WTC11 (cell line): Measurements from ENCODE around the gene PRF1. TPM values are rescaled to one million over a fixed set of nuclear protein-coding genes. Genes with fewer than 3 reads are reported as not detected.

Experiments
- ATAC-seq: fragments of 200-7000 bp; cut with Tn5 transposase; 2 replicates; pipeline ENCODE4 v1.10.0; 2021; ENCODE audit warnings: mild to moderate bottlenecking, moderate library complexity
- CTCF ChIA-PET: fragments of 300-600 bp; sonication (Branson Sonifier 250); formaldehyde crosslinking; loops from one replicate; lab custom pipeline; 2021; ENCODE audit warnings: antibody characterized with exemption; lab: Charles Lee
- POLR2A ChIA-PET: fragments of 350-600 bp; sonication (Branson Sonifier 250); formaldehyde crosslinking; loops from one replicate; lab custom pipeline; 2021; ENCODE audit warnings: antibody characterized with exemption; lab: Charles Lee
- DNase-seq: peaks from one replicate; pipeline ENCODE4 v3.0.0; 2021; ENCODE audit warnings: low spot score
- H3K27ac Mint-ChIP-seq: 2 replicates; pipeline ENCODE4 v1.8.0; 2021; ENCODE audit warnings: mixed read lengths
- H3K27me3 Mint-ChIP-seq: 2 replicates; pipeline ENCODE4 v1.8.0; 2021; ENCODE audit warnings: low read depth, mild to moderate bottlenecking, moderate library complexity, mixed read lengths
- H3K36me3 Mint-ChIP-seq: 2 replicates; pipeline ENCODE4 v1.8.0; 2021; ENCODE audit warnings: mixed read lengths
- H3K4me1 Mint-ChIP-seq: 2 replicates; pipeline ENCODE4 v1.8.0; 2022; ENCODE audit warnings: mixed read lengths
- H3K4me3 Mint-ChIP-seq: 2 replicates; pipeline ENCODE4 v1.8.0; 2021; ENCODE audit warnings: mild to moderate bottlenecking, moderate library complexity, mixed read lengths
- H3K9me3 Mint-ChIP-seq: 2 replicates; pipeline ENCODE4 v1.8.0; 2021; ENCODE audit warnings: mixed read lengths
- ATF1 ChIP-seq: sonication (generic); formaldehyde crosslinking; IDR thresholded peaks from 2 replicates; pipeline ENCODE4 v1.8.1; 2023; ENCODE audit warnings: mild to moderate bottlenecking, moderate library complexity, missing genetic modification reagents
- CBFB ChIP-seq: sonication (generic); formaldehyde crosslinking; IDR thresholded peaks from 2 replicates; pipeline ENCODE4 v1.8.1; 2022; ENCODE audit warnings: mild to moderate bottlenecking, low read depth, missing genetic modification reagents
- FOXJ3 ChIP-seq: sonication (generic); formaldehyde crosslinking; IDR thresholded peaks from 2 replicates; pipeline ENCODE4 v1.9.0; 2021; ENCODE audit warnings: missing genetic modification reagents, mild to moderate bottlenecking, borderline replicate concordance
- FOXP1 ChIP-seq: sonication (generic); formaldehyde crosslinking; IDR thresholded peaks from 2 replicates; pipeline ENCODE4 v1.8.0; 2022; ENCODE audit warnings: missing genetic modification reagents, mild to moderate bottlenecking, moderate library complexity, borderline replicate concordance
- GRHL2 ChIP-seq: fragments of 250-450 bp; sonication (Bioruptor Pico); IDR thresholded peaks from 2 replicates; pipeline ENCODE4 v1.8.0; 2022; ENCODE audit warnings: mild to moderate bottlenecking, moderate library complexity; ENCODE audit not compliant: insufficient replicate concordance, severe bottlenecking
- GTF2I ChIP-seq: fragments of 250-450 bp; sonication (Bioruptor Pico); conservative IDR thresholded peaks from 2 replicates; pipeline ENCODE4 v1.4.0; 2021; ENCODE audit warnings: mild to moderate bottlenecking
- IRF2 ChIP-seq: sonication (generic); formaldehyde crosslinking; IDR thresholded peaks from 2 replicates; pipeline ENCODE4 v1.8.0; 2022; ENCODE audit warnings: low read depth, missing genetic modification reagents, borderline replicate concordance
- JUN ChIP-seq: sonication (generic); formaldehyde crosslinking; IDR thresholded peaks from 2 replicates; pipeline ENCODE4 v1.8.0; 2023; ENCODE audit warnings: mild to moderate bottlenecking, missing genetic modification reagents
- NFATC4 ChIP-seq: fragments of 250-450 bp; sonication (Bioruptor Pico); IDR thresholded peaks from 2 replicates; pipeline ENCODE4 v1.9.0; 2021; ENCODE audit warnings: mild to moderate bottlenecking
- NR1H2 ChIP-seq: sonication (generic); formaldehyde crosslinking; IDR thresholded peaks from 2 replicates; pipeline ENCODE4 v1.9.0; 2021; ENCODE audit warnings: mild to moderate bottlenecking, moderate library complexity, missing genetic modification reagents
- SOX15 ChIP-seq: fragments of 250-450 bp; sonication (Bioruptor Pico); IDR thresholded peaks from 2 replicates; pipeline ENCODE4 v1.9.0; 2021; ENCODE audit warnings: mild to moderate bottlenecking
- ZNF121 ChIP-seq: sonication (generic); formaldehyde crosslinking; IDR thresholded peaks from 2 replicates; pipeline ENCODE4 v1.8.0; 2023; ENCODE audit warnings: missing genetic modification reagents
- ZNF396 ChIP-seq: fragments of 250-450 bp; sonication (Bioruptor Pico); IDR thresholded peaks from 2 replicates; pipeline ENCODE4 v1.8.0; 2021; ENCODE audit warnings: mild to moderate bottlenecking, moderate library complexity, borderline replicate concordance
- ZNF416 ChIP-seq: fragments of 250-450 bp; sonication (Bioruptor Pico); IDR thresholded peaks from 2 replicates; pipeline ENCODE4 v1.9.0; 2021; ENCODE audit warnings: mild to moderate bottlenecking, inconsistent platforms
- ZNF671 ChIP-seq: fragments of 250-450 bp; sonication (Bioruptor Pico); IDR thresholded peaks from 2 replicates; pipeline ENCODE4 v1.8.0; 2021; ENCODE audit warnings: mild to moderate bottlenecking
- total RNA-seq: library from RNA; stranded (reverse); gene quantifications from 3 replicates; pipeline ENCODE4 v1.2.3, GENCODE V29; 2021
- TF ChIP-seq, protein P1 (sequence below): sonication (generic); formaldehyde crosslinking; IDR thresholded peaks from 2 replicates; pipeline ENCODE4 v1.8.0; 2023; ENCODE audit warnings: missing genetic modification reagents, mild to moderate bottlenecking, borderline replicate concordance
- TF ChIP-seq, protein P2 (sequence below): sonication (generic); formaldehyde crosslinking; conservative IDR thresholded peaks from 2 replicates; pipeline ENCODE4 v1.8.1; 2022; ENCODE audit warnings: mild to moderate bottlenecking, missing genetic modification reagents
- TF ChIP-seq, protein P3 (sequence below): sonication (generic); formaldehyde crosslinking; IDR thresholded peaks from 2 replicates; pipeline ENCODE4 v1.8.1; 2023; ENCODE audit warnings: mild to moderate bottlenecking, missing genetic modification reagents, borderline replicate concordance
- TF ChIP-seq, protein P4 (sequence below): sonication (generic); formaldehyde crosslinking; IDR thresholded peaks from 2 replicates; pipeline ENCODE4 v1.8.1; 2022; ENCODE audit warnings: mild to moderate bottlenecking, moderate library complexity, missing genetic modification reagents

Gene PRF1
- total RNA-seq, 1 experiment from 2014 or later = 0.11 TPM

DNA sequence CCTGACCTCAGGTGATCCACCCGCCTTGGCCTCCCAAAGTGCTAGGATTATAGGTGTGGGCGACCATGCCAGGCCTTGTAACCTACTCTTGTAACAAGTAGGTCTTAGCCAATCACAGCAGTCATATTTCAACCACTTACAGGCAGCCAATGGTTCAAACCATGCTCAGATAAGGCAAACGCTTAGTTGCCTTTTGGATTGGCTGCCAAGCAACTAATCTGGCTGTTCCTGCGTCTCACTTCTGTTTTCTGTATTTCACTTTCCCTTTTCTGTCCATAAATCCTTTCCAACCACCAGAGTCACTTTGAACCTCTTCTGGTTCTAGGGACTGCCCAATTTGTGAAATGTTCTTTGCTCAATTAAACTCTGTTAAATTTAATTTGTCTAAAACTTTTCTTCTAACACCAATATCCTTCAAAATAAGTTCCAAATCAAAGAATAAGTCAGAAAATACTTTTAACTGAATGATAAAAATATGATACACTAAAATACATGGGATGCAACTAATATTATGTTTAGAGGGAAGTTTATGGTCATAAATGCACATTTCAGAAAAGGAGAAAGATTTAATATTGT, 19.1 kb upstream of the PRF1 start:
- peaks cover 5% of the 10 kb centered on the region; the same call in 1 of the 2 replicates for H3K27me3 Mint-ChIP-seq
- ChIA-PET CTCF (interaction anchor here (0.9 to 3.7 kb wide), 3 partner anchors 63 to 266 kb away, joined by 3 to 28 read pairs (median 10); no protein-coding TSS in a partner anchor), POLR2A (no interaction called here)
- peaks cover 46% of the 10 kb centered on the region for H3K4me1 Mint-ChIP-seq
- TF ChIP-seq ZNF671 = no peak
- no peak for TF ChIP-seq ZNF121
- TF ChIP-seq NR1H2 (CRISPR knock-in tag) = no peak
- TF ChIP-seq, protein P1, sequence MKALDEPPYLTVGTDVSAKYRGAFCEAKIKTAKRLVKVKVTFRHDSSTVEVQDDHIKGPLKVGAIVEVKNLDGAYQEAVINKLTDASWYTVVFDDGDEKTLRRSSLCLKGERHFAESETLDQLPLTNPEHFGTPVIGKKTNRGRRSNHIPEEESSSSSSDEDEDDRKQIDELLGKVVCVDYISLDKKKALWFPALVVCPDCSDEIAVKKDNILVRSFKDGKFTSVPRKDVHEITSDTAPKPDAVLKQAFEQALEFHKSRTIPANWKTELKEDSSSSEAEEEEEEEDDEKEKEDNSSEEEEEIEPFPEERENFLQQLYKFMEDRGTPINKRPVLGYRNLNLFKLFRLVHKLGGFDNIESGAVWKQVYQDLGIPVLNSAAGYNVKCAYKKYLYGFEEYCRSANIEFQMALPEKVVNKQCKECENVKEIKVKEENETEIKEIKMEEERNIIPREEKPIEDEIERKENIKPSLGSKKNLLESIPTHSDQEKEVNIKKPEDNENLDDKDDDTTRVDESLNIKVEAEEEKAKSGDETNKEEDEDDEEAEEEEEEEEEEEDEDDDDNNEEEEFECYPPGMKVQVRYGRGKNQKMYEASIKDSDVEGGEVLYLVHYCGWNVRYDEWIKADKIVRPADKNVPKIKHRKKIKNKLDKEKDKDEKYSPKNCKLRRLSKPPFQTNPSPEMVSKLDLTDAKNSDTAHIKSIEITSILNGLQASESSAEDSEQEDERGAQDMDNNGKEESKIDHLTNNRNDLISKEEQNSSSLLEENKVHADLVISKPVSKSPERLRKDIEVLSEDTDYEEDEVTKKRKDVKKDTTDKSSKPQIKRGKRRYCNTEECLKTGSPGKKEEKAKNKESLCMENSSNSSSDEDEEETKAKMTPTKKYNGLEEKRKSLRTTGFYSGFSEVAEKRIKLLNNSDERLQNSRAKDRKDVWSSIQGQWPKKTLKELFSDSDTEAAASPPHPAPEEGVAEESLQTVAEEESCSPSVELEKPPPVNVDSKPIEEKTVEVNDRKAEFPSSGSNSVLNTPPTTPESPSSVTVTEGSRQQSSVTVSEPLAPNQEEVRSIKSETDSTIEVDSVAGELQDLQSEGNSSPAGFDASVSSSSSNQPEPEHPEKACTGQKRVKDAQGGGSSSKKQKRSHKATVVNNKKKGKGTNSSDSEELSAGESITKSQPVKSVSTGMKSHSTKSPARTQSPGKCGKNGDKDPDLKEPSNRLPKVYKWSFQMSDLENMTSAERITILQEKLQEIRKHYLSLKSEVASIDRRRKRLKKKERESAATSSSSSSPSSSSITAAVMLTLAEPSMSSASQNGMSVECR (CRISPR knock-in tag) = no peak
- no peak for TF ChIP-seq IRF2 (CRISPR knock-in tag)
- TF ChIP-seq, protein P2, sequence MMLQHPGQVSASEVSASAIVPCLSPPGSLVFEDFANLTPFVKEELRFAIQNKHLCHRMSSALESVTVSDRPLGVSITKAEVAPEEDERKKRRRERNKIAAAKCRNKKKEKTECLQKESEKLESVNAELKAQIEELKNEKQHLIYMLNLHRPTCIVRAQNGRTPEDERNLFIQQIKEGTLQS (CRISPR knock-in tag) = no peak
- no peak for TF ChIP-seq ATF1 (CRISPR knock-in tag)
- TF ChIP-seq JUN (CRISPR knock-in tag) = no peak
- TF ChIP-seq FOXP1 (CRISPR knock-in tag) = no peak
- no peak for TF ChIP-seq ZNF396 (CRISPR knock-in tag)
- no peak for TF ChIP-seq GTF2I (CRISPR knock-in tag)
- peaks cover 23% of the 10 kb centered on the region for H3K36me3 Mint-ChIP-seq
- no peak for ATAC-seq
- peaks cover 22% of the 10 kb centered on the region for H3K9me3 Mint-ChIP-seq
- no peak overlapping the region for H3K27ac Mint-ChIP-seq
- no peak overlapping the region for H3K4me3 Mint-ChIP-seq
- no peak for DNase-seq

DNA sequence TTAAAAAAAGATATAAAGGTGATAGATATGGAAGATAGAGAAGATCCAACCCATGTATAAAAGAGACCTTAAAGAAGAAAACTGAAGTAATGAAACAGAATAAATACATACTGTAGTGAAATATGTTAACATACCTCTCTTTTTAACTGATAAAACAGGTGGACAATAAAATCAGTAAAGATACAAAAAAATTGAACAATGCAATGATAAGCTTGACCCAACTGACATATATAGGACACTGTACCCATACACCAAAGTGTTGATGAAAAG, 17.4 kb upstream of the PRF1 start:
- H3K9me3 Mint-ChIP-seq = peaks cover 22% of the 10 kb centered on the region
- TF ChIP-seq ZNF416 (CRISPR knock-in tag) (no peak), NFATC4 (CRISPR knock-in tag) (no peak), GRHL2 (CRISPR knock-in tag) (no peak), SOX15 (CRISPR knock-in tag) (no peak), CBFB (CRISPR knock-in tag) (no peak), FOXJ3 (CRISPR knock-in tag) (no peak), ZNF671 (no peak)
- TF ChIP-seq, protein P3, sequence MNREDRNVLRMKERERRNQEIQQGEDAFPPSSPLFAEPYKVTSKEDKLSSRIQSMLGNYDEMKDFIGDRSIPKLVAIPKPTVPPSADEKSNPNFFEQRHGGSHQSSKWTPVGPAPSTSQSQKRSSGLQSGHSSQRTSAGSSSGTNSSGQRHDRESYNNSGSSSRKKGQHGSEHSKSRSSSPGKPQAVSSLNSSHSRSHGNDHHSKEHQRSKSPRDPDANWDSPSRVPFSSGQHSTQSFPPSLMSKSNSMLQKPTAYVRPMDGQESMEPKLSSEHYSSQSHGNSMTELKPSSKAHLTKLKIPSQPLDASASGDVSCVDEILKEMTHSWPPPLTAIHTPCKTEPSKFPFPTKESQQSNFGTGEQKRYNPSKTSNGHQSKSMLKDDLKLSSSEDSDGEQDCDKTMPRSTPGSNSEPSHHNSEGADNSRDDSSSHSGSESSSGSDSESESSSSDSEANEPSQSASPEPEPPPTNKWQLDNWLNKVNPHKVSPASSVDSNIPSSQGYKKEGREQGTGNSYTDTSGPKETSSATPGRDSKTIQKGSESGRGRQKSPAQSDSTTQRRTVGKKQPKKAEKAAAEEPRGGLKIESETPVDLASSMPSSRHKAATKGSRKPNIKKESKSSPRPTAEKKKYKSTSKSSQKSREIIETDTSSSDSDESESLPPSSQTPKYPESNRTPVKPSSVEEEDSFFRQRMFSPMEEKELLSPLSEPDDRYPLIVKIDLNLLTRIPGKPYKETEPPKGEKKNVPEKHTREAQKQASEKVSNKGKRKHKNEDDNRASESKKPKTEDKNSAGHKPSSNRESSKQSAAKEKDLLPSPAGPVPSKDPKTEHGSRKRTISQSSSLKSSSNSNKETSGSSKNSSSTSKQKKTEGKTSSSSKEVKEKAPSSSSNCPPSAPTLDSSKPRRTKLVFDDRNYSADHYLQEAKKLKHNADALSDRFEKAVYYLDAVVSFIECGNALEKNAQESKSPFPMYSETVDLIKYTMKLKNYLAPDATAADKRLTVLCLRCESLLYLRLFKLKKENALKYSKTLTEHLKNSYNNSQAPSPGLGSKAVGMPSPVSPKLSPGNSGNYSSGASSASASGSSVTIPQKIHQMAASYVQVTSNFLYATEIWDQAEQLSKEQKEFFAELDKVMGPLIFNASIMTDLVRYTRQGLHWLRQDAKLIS = no peak
- TF ChIP-seq, protein P4, sequence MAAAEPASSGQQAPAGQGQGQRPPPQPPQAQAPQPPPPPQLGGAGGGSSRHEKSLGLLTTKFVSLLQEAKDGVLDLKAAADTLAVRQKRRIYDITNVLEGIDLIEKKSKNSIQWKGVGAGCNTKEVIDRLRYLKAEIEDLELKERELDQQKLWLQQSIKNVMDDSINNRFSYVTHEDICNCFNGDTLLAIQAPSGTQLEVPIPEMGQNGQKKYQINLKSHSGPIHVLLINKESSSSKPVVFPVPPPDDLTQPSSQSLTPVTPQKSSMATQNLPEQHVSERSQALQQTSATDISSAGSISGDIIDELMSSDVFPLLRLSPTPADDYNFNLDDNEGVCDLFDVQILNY = no peak
- POLR2A ChIA-PET = interaction anchor here (0.7 kb wide), 1 partner anchor 138 kb away, joined by 3 read pairs; no protein-coding TSS in a partner anchor
- CTCF ChIA-PET = interaction anchor here (1.1 to 1.3 kb wide), 3 partner anchors 65 to 283 kb away, joined by 3 to 5 read pairs (median 3); no protein-coding TSS in a partner anchor
- no peak overlapping the region for H3K27ac Mint-ChIP-seq
- no peak overlapping the region for H3K4me3 Mint-ChIP-seq
- peaks cover 5% of the 10 kb centered on the region; the same call in 1 of the 2 replicates for H3K27me3 Mint-ChIP-seq
- H3K36me3 Mint-ChIP-seq = peaks cover 23% of the 10 kb centered on the region
- peaks cover 34% of the 10 kb centered on the region for H3K4me1 Mint-ChIP-seq
- no peak for ATAC-seq
- DNase-seq = no peak
